Renal pelvis (tissue), 4 donors: Measurements from ENCODE around the gene TRAF7. TPM values are rescaled to one million over a fixed set of nuclear protein-coding genes. Genes with fewer than 3 reads are reported as not detected.

ENCODE experiments used
- DNase-seq: peaks from one replicate; pipeline ENCODE4 v3.0.0-alpha.2; 2013
- polyA plus RNA-seq, 3 donors: library from polyadenylated mRNA; unstranded; fragments of 120-200 nt; gene quantifications; one replicate each; pipeline ENCODE4 v1.2.1, GENCODE V29; 2013; ENCODE audit not compliant: insufficient read length in 3 of 3

TRAF7 gene
- polyA plus RNA-seq, 3 donors: 56.1 to 61.1 (median 60.6) TPM

DNA sequence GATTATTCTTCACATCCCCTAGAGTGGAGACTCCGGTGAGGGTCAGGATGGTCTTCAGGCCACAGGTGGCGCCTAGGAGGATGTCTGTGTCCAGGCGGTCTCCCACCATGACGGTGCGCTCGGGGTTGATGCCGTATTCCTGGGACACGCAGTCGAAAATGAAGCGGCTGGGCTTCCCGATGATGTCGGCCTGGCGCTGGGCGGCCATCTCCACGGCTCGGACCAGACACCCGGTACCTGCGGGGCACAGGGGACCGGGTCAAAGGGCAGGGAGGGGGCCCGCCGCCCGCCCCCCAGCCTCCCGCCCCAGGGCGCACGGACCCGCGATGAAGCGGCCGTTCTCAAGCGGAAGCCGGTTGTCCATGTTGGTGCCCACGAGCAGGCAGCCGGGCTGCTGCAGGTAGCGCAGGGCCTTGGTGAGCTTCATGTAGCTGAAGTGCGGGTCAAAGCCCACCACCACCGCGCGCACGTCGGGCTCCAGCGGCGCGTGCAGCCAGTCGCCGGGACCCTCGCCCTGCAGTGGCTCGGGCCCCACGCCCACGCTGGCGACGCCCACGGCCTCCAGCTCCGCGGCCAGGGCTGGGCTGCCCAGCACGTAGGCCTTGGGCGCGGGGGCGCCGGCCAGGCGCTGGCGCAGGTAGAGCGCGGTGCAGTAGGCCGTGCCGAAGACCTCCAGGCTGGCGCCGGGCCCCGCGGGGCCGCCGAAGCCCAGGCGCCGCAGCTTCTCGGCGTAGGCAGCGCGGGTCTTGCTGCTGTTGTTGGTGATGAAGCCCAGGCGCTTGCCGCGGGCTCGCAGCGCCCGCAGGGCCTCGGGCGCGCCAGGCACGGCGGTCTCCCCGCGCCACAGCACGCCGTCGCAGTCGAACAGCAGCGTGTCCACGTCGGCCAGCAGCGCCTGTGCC is 58.5 kb downstream of the TRAF7 start:
- no peak for DNase-seq

GRCh38 chr16:2214719-2214968 is 59.1 kb downstream of the TRAF7 start, which contains the start of gene PGP:
Gene PGP, minus strand, starts transcription at chr16:2214840. Its CDS starts 63 bp downstream, at chr16:2214777.
- no peak for DNase-seq

DNA sequence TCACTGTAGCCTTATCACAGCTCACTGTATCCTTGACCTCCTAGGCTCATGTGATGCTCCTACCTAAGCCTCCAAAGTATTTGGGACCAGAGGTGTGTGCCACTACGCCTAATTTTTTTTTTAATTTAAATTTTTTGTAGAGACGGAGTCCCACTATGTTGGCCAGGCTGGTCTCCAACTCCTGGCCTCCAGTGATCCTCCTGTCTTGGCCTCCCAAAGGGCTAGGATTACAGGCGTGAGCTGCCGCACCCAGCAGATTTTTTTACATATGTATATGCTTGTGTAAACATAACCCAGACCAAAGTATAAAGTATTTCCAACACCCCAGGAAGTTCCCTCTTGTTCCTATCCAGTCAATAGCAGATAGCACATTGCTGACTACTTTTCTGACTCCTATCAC is 60.7 kb downstream of the TRAF7 start:
- no peak for DNase-seq

DNA sequence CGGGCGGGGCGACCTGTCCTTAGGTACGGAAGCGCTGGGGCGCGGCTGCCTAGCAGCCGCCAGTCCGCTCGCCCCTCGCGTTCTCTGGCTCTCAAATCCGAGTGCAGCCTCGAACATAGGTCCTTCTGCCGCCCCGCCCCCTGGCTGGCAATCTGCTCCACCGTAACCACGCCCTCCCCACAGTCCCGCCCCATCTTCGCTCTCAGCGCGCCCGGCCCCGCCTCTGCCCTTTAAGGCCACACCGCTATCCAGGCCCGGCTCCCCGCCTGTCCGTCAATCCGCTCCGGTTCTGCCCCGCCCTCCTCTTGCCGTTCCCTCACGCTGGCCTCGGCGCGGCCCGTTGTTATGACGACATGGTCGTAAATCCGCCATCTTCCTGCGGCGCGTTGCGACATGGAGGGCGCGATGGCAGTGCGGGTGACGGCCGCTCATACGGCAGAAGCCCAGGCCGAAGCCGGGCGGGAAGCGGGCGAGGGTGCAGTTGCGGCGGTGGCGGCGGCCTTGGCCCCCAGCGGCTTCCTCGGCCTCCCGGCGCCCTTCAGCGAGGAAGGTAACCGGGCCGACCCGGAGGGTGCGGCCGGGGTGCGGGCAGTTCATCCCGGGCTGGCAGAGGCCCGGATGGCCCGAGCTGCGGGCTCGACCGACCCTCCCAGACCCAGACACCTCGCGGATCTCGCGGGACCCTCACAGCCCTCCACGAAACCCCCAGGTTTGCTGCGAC is 67.8 kb downstream of the TRAF7 start, which contains the start of gene E4F1:
E4F1 (plus strand) TSS at position 371 of the 721 bp plus-strand sequence; CDS start at position 394, 23 bp downstream.
- peak; percentile 99 for DNase-seq

- DNase-seq: no peak
Observed at GRCh38 chr16:2223942-2224486, 68.4 kb downstream of the TRAF7 start.

DNA sequence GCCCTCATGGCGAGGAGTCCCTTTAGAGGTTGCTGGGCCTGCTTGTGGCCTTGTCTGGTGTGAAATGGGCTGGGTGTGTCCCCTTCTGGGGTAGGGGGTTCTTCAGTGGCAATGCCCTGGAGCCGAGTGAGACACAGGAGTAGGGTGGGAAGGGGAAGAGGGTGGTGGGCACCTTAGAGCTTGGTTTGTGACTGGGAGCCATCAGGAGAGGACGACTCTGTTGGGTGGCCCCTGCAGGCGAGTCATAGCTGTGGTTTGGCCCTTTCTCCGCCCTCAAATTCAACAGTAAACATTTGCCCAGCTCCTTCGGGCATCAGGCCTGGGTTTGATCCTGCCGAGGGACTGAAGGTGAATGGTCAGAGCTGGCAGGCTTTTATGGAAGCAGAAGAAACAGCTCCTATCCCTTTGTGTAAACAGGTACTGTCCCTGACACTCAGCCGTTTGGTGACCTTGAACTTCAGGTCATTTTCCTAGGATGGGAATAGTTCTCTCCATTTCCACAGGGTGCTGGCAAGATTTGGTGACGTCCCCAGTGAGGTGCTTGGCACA is 70.7 kb downstream of the TRAF7 start:
- no peak for DNase-seq

DNA sequence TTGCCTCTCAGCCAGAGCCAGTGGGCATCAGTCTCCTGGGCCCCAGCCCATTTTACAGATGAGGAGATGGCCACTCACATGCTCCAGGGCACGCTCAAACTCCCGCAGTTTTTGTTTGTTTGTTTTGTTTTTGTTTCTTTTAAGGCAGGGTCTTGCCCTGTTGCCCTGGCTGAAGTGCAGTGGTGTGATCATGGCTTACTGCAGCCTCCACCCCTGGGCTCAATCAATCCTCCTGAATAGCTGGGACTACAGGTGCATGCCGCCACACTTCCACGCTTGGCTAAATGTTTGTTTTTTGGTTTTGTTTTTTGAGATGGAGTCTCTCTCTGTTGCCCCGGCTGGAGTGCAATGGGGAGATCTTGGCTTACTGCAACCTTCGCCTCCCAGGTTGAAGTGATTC is 71.3 kb downstream of the TRAF7 start:
- DNase-seq: no peak

Other genes with a start within 250 kb of the TRAF7 start
- under 1 TPM; 0.13 to 0.41 (median 0.37) TPM for gene HS3ST6, start 237.4 kb upstream of the TRAF7 start, polyA plus RNA-seq
- 10 to 100 TPM; 79.7 to 87.6 (median 82.1) TPM for gene MSRB1, start 212.6 kb upstream of the TRAF7 start, polyA plus RNA-seq
- gene RPL3L, start 201.1 kb upstream of the TRAF7 start, polyA plus RNA-seq: under 1 TPM; 0.09 to 0.42 (median 0.21) TPM
- 100 to 1,000 TPM; 124 to 158 (median 132) TPM for gene NDUFB10, start 196.2 kb upstream of the TRAF7 start, polyA plus RNA-seq
- 1,000 to 10,000 TPM; 1,943 to 2,404 (median 2,241) TPM for gene RPS2, start 191.0 kb upstream of the TRAF7 start, polyA plus RNA-seq
- gene RNF151, start 188.9 kb upstream of the TRAF7 start, polyA plus RNA-seq: not detected
- 10 to 100 TPM; 36.5 to 49.0 (median 47.9) TPM for gene TBL3, start 183.7 kb upstream of the TRAF7 start, polyA plus RNA-seq
- 1 to 10 TPM in 1 of 3 donors, under 1 TPM in 2; 0.90 to 1.2 (median 1.00) TPM for gene NOXO1, start 174.3 kb upstream of the TRAF7 start, polyA plus RNA-seq
- gene GFER, start 171.6 kb upstream of the TRAF7 start, polyA plus RNA-seq: 10 to 100 TPM; 26.1 to 35.9 (median 31.6) TPM
- 1 to 10 TPM; 1.5 to 2.4 (median 2.1) TPM for gene SYNGR3, start 165.8 kb upstream of the TRAF7 start, polyA plus RNA-seq
- gene ZNF598, start 146.0 kb upstream of the TRAF7 start, polyA plus RNA-seq: 10 to 100 TPM; 21.4 to 30.9 (median 25.0) TPM
- 10 to 100 TPM in 2 of 3 donors, 1 to 10 TPM in 1; 4.5 to 14.3 (median 12.0) TPM for gene NPW, start 136.0 kb upstream of the TRAF7 start, polyA plus RNA-seq
- 100 to 1,000 TPM; 116 to 169 (median 155) TPM for gene NHERF2, start 128.9 kb upstream of the TRAF7 start, polyA plus RNA-seq
- gene NTHL1, start 107.9 kb upstream of the TRAF7 start, polyA plus RNA-seq: 10 to 100 TPM; 19.7 to 26.7 (median 26.2) TPM
- gene TSC2, start 107.8 kb upstream of the TRAF7 start, polyA plus RNA-seq: 100 to 1,000 TPM; 141 to 174 (median 162) TPM
- 100 to 1,000 TPM in 2 of 3 donors, 10 to 100 TPM in 1; 96.5 to 119 (median 115) TPM for gene PKD1, start 19.9 kb upstream of the TRAF7 start, polyA plus RNA-seq
- 1 to 10 TPM; 3.0 to 6.0 (median 3.1) TPM for gene RAB26, start 7.2 kb upstream of the TRAF7 start, polyA plus RNA-seq
- gene CASKIN1, start 40.8 kb downstream of the TRAF7 start, polyA plus RNA-seq: 1 to 10 TPM; 1.8 to 2.6 (median 1.9) TPM
- 10 to 100 TPM; 48.8 to 57.6 (median 55.2) TPM for gene MLST8, start 49.7 kb downstream of the TRAF7 start, polyA plus RNA-seq
- gene BRICD5, start 55.1 kb downstream of the TRAF7 start, polyA plus RNA-seq: 10 to 100 TPM in 1 of 3 donors, 1 to 10 TPM in 2; 6.6 to 11.8 (median 9.4) TPM
- 10 to 100 TPM; 15.1 to 18.8 (median 17.8) TPM for gene PGP, start 59.1 kb downstream of the TRAF7 start, polyA plus RNA-seq
- 10 to 100 TPM; 19.8 to 26.3 (median 23.3) TPM for gene E4F1, start 67.8 kb downstream of the TRAF7 start, polyA plus RNA-seq
- 1 to 10 TPM in 2 of 3 donors, under 1 TPM in 1; 0.84 to 1.7 (median 1.6) TPM for gene DNASE1L2, start 80.7 kb downstream of the TRAF7 start, polyA plus RNA-seq
- gene ECI1, start 95.8 kb downstream of the TRAF7 start, polyA plus RNA-seq: 10 to 100 TPM; 76.6 to 90.9 (median 81.6) TPM
- 100 to 1,000 TPM; 207 to 240 (median 216) TPM for gene RNPS1, start 112.3 kb downstream of the TRAF7 start, polyA plus RNA-seq
- 1 to 10 TPM; 6.6 to 7.8 (median 7.5) TPM for gene ABCA3, start 184.9 kb downstream of the TRAF7 start, polyA plus RNA-seq